Measurements from ENCODE around the gene PLEKHA8. TPM values are rescaled to one million over a fixed set of nuclear protein-coding genes. Genes with fewer than 3 reads are reported as not detected.

Gene PLEKHA8
- total RNA-seq, 1 donor from 2014 or later = 60.1 TPM

DNA sequence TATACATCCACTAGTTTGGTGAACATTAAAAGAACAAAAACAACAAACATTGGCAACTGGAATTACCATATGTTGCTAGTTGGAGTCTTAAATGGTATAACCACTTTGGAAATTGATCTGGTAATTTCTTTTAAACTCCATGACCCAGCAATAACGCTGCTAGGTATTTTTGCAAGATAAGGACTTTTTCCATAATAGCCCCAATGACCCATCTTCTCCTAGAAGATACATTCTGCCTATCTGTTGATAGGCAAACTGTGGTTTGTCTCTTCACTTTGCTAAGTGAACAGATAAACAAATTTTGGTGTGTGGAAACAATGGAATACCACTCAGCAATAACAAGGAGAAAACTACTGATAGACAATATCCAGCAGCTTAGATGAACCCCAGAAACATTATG lies 75.9 kb downstream of the PLEKHA8 start:
- no peaks in the 10 kb centered on the region for H3K27me3 Mint-ChIP-seq (ENCODE audit: low read depth)
- peaks cover 23% of the 10 kb centered on the region for H3K36me3 Mint-ChIP-seq (ENCODE audit: low read depth)
- no peaks in the 10 kb centered on the region for H3K4me1 Mint-ChIP-seq
- DNase-seq (ENCODE audit: low read depth, low spot score) = no peak
- no peak overlapping the region for H3K4me3 Mint-ChIP-seq
- TF ChIP-seq, protein P1, sequence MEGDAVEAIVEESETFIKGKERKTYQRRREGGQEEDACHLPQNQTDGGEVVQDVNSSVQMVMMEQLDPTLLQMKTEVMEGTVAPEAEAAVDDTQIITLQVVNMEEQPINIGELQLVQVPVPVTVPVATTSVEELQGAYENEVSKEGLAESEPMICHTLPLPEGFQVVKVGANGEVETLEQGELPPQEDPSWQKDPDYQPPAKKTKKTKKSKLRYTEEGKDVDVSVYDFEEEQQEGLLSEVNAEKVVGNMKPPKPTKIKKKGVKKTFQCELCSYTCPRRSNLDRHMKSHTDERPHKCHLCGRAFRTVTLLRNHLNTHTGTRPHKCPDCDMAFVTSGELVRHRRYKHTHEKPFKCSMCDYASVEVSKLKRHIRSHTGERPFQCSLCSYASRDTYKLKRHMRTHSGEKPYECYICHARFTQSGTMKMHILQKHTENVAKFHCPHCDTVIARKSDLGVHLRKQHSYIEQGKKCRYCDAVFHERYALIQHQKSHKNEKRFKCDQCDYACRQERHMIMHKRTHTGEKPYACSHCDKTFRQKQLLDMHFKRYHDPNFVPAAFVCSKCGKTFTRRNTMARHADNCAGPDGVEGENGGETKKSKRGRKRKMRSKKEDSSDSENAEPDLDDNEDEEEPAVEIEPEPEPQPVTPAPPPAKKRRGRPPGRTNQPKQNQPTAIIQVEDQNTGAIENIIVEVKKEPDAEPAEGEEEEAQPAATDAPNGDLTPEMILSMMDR (conservative IDR thresholded peaks at IDR 0.05) = no peak
- H3K27ac Mint-ChIP-seq (ENCODE audit: unreplicated experiment) = no peak overlapping the region
- H3K9me3 Mint-ChIP-seq = peaks cover 8% of the 10 kb centered on the region

DNA sequence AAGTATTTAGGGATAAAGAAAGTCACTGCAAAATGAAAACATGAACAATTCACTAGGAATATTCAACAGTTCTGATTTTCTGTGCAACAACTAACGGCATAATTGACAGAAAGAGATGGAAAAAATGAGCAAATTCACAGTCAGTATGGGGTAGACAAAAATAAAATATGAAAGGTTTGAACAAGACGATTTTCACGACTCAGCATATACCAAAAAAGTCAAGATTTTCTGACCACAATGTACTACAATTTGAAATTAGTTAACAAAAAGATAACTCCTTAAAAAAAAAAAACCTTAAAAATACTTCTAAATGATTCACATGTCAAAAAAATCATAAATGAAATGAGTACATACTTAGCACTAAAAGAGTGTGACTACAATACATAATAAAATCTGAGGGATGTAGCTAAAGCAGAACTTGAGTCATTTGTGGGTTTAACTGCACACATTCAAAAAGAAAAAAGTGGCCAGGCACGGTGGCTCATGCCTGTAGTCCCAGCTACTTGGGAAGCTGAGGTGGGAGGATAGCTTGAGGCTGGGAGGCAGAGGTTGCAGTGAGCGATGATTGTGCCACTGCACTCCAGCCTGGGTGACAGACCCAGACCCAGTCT lies 84.0 kb downstream of the PLEKHA8 start:
- no peak overlapping the region for H3K4me3 Mint-ChIP-seq
- no peak for DNase-seq (ENCODE audit: low read depth, low spot score)
- no peak overlapping the region for H3K27ac Mint-ChIP-seq (ENCODE audit: unreplicated experiment)
- TF ChIP-seq, protein P1 (conservative IDR thresholded peaks at IDR 0.05) = no peak
- H3K27me3 Mint-ChIP-seq (ENCODE audit: low read depth) = no peaks in the 10 kb centered on the region
- H3K4me1 Mint-ChIP-seq = no peaks in the 10 kb centered on the region
- peaks cover 28% of the 10 kb centered on the region for H3K9me3 Mint-ChIP-seq
- peaks cover 38% of the 10 kb centered on the region for H3K36me3 Mint-ChIP-seq (ENCODE audit: low read depth)

DNA sequence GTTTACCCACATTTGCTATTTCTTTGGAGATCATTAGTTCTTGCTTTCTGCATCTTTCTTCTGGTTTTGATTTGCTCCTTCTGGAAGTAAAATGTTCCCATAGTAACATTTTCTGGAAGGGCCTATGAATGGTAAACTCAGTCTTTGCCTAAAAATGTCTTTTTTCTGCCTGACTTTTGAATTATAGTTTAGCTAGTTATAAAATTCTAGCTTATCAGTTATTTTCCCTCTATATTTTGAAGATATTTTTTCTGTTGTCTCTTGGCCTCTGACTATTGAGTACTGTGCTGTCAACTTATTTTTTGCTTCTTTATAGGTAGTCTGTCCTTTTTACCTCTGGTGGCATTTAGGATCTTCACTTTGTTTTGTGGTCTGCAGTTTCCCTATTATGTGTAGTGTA lies 84.9 kb downstream of the PLEKHA8 start:
- no peak overlapping the region for H3K4me3 Mint-ChIP-seq
- no peaks in the 10 kb centered on the region for H3K4me1 Mint-ChIP-seq
- TF ChIP-seq, protein P1 (conservative IDR thresholded peaks at IDR 0.05) = no peak
- peaks cover 38% of the 10 kb centered on the region for H3K36me3 Mint-ChIP-seq (ENCODE audit: low read depth)
- DNase-seq (ENCODE audit: low read depth, low spot score) = no peak
- peaks cover 28% of the 10 kb centered on the region for H3K9me3 Mint-ChIP-seq
- H3K27me3 Mint-ChIP-seq (ENCODE audit: low read depth) = no peaks in the 10 kb centered on the region
- H3K27ac Mint-ChIP-seq (ENCODE audit: unreplicated experiment) = no peak overlapping the region

DNA sequence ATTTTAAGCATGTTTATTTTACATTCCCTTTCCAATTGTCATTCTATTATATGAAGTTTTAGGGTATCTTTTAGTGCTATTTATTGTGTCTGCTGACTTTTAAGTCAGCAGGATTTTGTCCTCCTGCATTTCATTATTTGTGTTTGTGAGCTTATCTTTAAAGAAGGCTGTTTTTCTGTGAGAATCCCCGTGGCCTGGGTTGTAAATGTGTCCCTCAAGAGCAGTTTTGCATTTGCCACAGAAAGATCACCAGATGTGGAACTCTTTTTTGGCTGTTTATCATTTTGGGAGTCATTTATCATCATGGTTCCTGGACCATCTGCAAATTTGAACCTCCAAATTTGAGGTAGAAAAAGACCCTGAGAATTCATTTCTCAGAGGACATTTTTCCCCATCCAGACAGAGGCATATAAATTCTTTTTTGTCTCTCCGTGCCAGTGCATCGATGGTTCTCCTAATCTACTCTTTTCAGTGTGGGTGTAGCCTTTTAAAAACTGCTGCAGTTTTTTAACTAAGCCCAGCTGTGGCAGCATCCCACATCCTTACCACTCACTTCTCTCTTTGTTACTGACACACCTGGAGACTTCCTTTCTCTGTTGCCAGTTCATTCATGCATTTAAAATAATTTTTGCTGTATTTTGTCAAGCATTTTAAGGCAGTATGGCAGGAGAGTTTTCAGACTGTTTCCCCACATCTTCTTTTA lies 86.5 kb downstream of the PLEKHA8 start:
- H3K4me3 Mint-ChIP-seq = no peak overlapping the region
- no peaks in the 10 kb centered on the region for H3K27me3 Mint-ChIP-seq (ENCODE audit: low read depth)
- H3K36me3 Mint-ChIP-seq (ENCODE audit: low read depth) = peaks cover 32% of the 10 kb centered on the region
- peaks cover 25% of the 10 kb centered on the region for H3K9me3 Mint-ChIP-seq
- no peaks in the 10 kb centered on the region for H3K4me1 Mint-ChIP-seq
- no peak for DNase-seq (ENCODE audit: low read depth, low spot score)
- H3K27ac Mint-ChIP-seq (ENCODE audit: unreplicated experiment) = no peak overlapping the region
- TF ChIP-seq, protein P1 (conservative IDR thresholded peaks at IDR 0.05) = no peak

DNA sequence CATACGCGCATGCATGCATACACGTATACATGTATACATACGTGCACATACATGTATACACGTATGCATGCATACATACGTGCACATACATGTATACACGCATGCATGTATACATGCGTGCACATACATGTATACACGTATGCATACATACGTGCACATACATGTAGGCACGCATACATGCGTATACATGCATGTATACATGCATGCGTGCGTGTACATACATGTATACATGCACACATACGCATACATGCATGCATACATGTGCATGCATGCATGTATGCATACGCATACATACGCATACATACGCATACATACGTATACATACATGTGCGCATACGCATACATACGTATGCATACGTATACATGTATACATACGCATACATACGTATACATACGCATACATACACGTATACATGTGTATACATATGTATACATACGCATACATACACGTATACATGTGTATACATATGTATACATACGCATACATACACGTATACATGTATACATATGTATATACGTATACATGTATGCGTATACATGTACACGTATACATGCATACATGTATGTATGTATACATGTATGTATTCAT lies 87.6 kb downstream of the PLEKHA8 start:
- TF ChIP-seq, protein P1 (conservative IDR thresholded peaks at IDR 0.05) = no peak
- no peak for DNase-seq (ENCODE audit: low read depth, low spot score)
- no peaks in the 10 kb centered on the region for H3K27me3 Mint-ChIP-seq (ENCODE audit: low read depth)
- H3K4me1 Mint-ChIP-seq = no peaks in the 10 kb centered on the region
- H3K9me3 Mint-ChIP-seq = peaks cover 18% of the 10 kb centered on the region
- peaks cover 24% of the 10 kb centered on the region for H3K36me3 Mint-ChIP-seq (ENCODE audit: low read depth)
- no peak overlapping the region for H3K4me3 Mint-ChIP-seq
- no peak overlapping the region for H3K27ac Mint-ChIP-seq (ENCODE audit: unreplicated experiment)
